GM12878 (cell line): ENCODE data around the gene KCNAB2.

Source experiments
- EZH2 ChIP-seq: IDR thresholded peaks from 2 replicates; pipeline ENCODE4 v1.6.1; 2012; ENCODE audit warnings: low read depth, mild to moderate bottlenecking, control low read depth, inconsistent platforms, low read length, borderline replicate concordance; ENCODE audit not compliant: control insufficient read depth
- RAD21 ChIP-seq: IDR thresholded peaks from 2 replicates; pipeline ENCODE4 v1.6.1; 2011; ENCODE audit warnings: mild to moderate bottlenecking, low read depth, low read length, moderate library complexity; ENCODE audit not compliant: insufficient read depth

- TF ChIP-seq RAD21 (no peak), EZH2 (no peak)
Observed at GRCh38 chr1:6024376-6024775, 21.3 kb upstream of the KCNAB2 start.
